Measurements from ENCODE around the gene RGS9. TPM values are rescaled to one million over a fixed set of nuclear protein-coding genes. Genes with fewer than 3 reads are reported as not detected.

Gene RGS9
- total and polyA plus RNA-seq, 2 of the 13 experiments (the other 11 are each of a cell fraction or from before 2014, with no cell fraction given) = 0.44 to 0.74 TPM

DNA sequence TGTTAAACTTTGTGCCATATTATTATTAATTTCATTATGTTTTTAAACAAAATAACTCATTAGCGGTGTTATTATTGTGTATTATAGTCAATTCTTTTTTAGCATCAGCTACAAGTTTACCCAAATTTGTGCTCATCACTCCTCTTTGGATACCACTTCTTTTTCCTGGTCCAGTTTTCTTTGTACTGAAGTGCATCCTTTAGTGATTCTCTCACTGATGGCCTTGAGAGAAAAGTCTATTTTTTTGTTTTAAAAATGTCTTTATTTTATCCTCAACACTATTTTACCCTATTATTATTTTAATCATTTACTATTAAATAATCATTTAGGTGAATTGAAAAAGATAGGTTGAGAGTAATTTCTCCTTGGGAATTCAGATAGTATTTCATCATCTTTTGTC, 99.2 kb downstream of the RGS9 start (continued):
- TF ChIP-seq, protein P1, sequence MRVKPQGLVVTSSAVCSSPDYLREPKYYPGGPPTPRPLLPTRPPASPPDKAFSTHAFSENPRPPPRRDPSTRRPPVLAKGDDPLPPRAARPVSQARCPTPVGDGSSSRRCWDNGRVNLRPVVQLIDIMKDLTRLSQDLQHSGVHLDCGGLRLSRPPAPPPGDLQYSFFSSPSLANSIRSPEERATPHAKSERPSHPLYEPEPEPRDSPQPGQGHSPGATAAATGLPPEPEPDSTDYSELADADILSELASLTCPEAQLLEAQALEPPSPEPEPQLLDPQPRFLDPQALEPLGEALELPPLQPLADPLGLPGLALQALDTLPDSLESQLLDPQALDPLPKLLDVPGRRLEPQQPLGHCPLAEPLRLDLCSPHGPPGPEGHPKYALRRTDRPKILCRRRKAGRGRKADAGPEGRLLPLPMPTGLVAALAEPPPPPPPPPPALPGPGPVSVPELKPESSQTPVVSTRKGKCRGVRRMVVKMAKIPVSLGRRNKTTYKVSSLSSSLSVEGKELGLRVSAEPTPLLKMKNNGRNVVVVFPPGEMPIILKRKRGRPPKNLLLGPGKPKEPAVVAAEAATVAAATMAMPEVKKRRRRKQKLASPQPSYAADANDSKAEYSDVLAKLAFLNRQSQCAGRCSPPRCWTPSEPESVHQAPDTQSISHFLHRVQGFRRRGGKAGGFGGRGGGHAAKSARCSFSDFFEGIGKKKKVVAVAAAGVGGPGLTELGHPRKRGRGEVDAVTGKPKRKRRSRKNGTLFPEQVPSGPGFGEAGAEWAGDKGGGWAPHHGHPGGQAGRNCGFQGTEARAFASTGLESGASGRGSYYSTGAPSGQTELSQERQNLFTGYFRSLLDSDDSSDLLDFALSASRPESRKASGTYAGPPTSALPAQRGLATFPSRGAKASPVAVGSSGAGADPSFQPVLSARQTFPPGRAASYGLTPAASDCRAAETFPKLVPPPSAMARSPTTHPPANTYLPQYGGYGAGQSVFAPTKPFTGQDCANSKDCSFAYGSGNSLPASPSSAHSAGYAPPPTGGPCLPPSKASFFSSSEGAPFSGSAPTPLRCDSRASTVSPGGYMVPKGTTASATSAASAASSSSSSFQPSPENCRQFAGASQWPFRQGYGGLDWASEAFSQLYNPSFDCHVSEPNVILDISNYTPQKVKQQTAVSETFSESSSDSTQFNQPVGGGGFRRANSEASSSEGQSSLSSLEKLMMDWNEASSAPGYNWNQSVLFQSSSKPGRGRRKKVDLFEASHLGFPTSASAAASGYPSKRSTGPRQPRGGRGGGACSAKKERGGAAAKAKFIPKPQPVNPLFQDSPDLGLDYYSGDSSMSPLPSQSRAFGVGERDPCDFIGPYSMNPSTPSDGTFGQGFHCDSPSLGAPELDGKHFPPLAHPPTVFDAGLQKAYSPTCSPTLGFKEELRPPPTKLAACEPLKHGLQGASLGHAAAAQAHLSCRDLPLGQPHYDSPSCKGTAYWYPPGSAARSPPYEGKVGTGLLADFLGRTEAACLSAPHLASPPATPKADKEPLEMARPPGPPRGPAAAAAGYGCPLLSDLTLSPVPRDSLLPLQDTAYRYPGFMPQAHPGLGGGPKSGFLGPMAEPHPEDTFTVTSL (CRISPR knock-in tag; IDR thresholded peaks at IDR 0.05; ENCODE audit: borderline replicate concordance) = no peak
- 0 out of 2 replicates have a peak, but pooled peaks have one; percentile 14 for TF ChIP-seq ATF7 (IDR thresholded peaks at IDR 0.05)
- TF ChIP-seq ATF7 (CRISPR knock-in tag; IDR thresholded peaks at IDR 0.05) = no peak
- TF ChIP-seq, protein P2, sequence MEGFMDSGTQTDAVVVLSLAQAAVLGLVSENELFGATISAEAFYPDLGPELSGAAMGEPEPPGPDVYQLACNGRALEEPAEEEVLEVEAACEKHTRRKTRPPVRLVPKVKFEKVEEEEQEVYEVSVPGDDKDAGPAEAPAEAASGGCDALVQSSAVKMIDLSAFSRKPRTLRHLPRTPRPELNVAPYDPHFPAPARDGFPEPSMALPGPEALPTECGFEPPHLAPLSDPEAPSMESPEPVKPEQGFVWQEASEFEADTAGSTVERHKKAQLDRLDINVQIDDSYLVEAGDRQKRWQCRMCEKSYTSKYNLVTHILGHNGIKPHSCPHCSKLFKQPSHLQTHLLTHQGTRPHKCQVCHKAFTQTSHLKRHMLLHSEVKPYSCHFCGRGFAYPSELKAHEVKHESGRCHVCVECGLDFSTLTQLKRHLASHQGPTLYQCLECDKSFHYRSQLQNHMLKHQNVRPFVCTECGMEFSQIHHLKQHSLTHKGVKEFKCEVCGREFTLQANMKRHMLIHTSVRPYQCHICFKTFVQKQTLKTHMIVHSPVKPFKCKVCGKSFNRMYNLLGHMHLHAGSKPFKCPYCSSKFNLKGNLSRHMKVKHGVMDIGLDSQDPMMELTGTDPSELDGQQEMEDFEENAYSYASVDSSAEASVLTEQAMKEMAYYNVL (CRISPR knock-in tag; IDR thresholded peaks at IDR 0.05; ENCODE audit: borderline replicate concordance) = no peak

Measured in HepG2 (cell line).